ENCODE results near the gene NRIP2. TPM values are rescaled to one million over a fixed set of nuclear protein-coding genes. Genes with fewer than 3 reads are reported as not detected.
A peak's percentile ranks its signal among the peaks of the same experiment; 100 is the strongest.

Gene NRIP2
- total RNA-seq, 1 donor, result not detected

DNA sequence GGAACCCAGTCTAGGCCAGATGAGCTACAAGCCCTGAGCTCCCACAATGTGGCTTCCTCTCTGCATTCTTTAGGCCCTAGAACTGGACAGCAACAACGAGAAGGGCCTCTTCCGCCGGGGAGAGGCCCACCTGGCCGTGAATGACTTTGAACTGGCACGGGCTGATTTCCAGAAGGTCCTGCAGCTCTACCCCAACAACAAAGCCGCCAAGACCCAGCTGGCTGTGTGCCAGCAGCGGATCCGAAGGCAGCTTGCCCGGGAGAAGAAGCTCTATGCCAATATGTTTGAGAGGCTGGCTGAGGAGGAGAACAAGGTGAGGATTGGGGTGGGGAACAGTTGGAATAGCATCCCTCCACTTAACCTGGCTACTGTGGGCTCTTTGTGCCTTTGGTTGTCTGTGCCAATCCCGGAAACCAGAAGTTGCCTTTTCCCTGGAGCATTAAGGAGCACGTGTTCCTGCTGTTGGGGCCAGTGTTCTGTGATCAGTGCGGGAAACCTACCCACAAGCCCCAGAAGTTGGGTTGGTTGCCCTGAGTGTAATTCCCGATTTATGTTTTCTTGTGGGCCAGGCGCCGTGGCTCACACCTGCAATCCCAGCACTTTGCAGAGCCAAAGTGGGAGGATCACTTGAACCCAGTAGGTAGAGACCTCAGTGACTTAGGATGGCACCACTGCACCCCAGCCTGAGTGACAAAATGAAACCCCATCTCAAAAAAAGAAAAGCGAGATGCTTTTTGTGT, 33.6 kb downstream of the NRIP2 start:
- H3K4me2 ChIP-seq (ENCODE audit: insufficient read depth, low read length), result no peak overlapping the region
- H3K4me1 ChIP-seq (ENCODE audit: insufficient read depth, low read length), result peaks cover 30% of the 10 kb centered on the region
- H3K4me3 ChIP-seq (ENCODE audit: insufficient read depth, low read length), result no peak overlapping the region
- H2AFZ ChIP-seq (ENCODE audit: low read length), result no peak overlapping the region
- TF ChIP-seq, protein P1, sequence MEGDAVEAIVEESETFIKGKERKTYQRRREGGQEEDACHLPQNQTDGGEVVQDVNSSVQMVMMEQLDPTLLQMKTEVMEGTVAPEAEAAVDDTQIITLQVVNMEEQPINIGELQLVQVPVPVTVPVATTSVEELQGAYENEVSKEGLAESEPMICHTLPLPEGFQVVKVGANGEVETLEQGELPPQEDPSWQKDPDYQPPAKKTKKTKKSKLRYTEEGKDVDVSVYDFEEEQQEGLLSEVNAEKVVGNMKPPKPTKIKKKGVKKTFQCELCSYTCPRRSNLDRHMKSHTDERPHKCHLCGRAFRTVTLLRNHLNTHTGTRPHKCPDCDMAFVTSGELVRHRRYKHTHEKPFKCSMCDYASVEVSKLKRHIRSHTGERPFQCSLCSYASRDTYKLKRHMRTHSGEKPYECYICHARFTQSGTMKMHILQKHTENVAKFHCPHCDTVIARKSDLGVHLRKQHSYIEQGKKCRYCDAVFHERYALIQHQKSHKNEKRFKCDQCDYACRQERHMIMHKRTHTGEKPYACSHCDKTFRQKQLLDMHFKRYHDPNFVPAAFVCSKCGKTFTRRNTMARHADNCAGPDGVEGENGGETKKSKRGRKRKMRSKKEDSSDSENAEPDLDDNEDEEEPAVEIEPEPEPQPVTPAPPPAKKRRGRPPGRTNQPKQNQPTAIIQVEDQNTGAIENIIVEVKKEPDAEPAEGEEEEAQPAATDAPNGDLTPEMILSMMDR (IDR thresholded peaks at IDR 0.05; ENCODE audit: extremely low read depth, low read depth, low read length), result no peak
- peaks cover 17% of the 10 kb centered on the region for H4K20me1 ChIP-seq (ENCODE audit: insufficient read depth, low read length)
- H3K27ac ChIP-seq (ENCODE audit: low read depth, low read length), result no peak overlapping the region
- no peak for DNase-seq (ENCODE audit: insufficient read length, low spot score, missing footprints)
- peaks cover 71% of the 10 kb centered on the region for H3K36me3 ChIP-seq (ENCODE audit: insufficient read depth, low read length)
- H3K27me3 ChIP-seq (ENCODE audit: insufficient read depth, low read length), result no peaks in the 10 kb centered on the region
- peaks cover 21% of the 10 kb centered on the region for H3K79me2 ChIP-seq (ENCODE audit: insufficient read depth, low read length)
- H3K9me3 ChIP-seq (ENCODE audit: low read depth, low read length), result no peaks in the 10 kb centered on the region

DNA sequence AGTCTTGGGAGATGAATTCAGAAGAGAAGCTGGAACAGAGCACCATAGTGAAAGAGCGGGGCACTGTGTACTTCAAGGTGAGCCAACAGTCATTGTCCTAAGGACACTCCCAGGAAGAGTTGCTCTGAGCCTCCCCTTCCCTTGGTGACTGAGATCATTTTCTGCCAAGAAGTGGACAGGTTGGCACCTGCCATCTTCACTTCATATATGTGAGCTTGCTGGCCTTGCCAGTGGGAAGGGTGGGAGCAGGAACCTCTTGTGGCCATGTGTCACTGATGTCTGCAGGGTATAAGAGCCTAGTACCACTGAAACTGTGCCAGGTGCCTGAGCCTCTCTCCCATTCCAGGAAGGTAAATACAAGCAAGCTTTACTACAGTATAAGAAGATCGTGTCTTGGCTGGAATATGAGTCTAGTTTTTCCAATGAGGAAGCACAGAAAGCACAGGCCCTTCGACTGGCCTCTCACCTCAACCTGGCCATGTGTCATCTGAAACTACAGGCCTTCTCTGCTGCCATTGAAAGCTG, 34.7 kb downstream of the NRIP2 start:
- no peaks in the 10 kb centered on the region for H3K27me3 ChIP-seq (ENCODE audit: insufficient read depth, low read length)
- H3K79me2 ChIP-seq (ENCODE audit: insufficient read depth, low read length), result peaks cover 26% of the 10 kb centered on the region
- H2AFZ ChIP-seq (ENCODE audit: low read length), result no peak overlapping the region
- H3K27ac ChIP-seq (ENCODE audit: low read depth, low read length), result no peak overlapping the region
- no peaks in the 10 kb centered on the region for H3K9me3 ChIP-seq (ENCODE audit: low read depth, low read length)
- peaks cover 65% of the 10 kb centered on the region for H3K36me3 ChIP-seq (ENCODE audit: insufficient read depth, low read length)
- H3K4me1 ChIP-seq (ENCODE audit: insufficient read depth, low read length), result peaks cover 27% of the 10 kb centered on the region
- H3K4me3 ChIP-seq (ENCODE audit: insufficient read depth, low read length), result no peak overlapping the region
- peaks cover 15% of the 10 kb centered on the region for H4K20me1 ChIP-seq (ENCODE audit: insufficient read depth, low read length)
- DNase-seq (ENCODE audit: insufficient read length, low spot score, missing footprints), result no peak
- TF ChIP-seq, protein P1 (IDR thresholded peaks at IDR 0.05; ENCODE audit: extremely low read depth, low read depth, low read length), result no peak
- H3K4me2 ChIP-seq (ENCODE audit: insufficient read depth, low read length), result no peak overlapping the region

DNA sequence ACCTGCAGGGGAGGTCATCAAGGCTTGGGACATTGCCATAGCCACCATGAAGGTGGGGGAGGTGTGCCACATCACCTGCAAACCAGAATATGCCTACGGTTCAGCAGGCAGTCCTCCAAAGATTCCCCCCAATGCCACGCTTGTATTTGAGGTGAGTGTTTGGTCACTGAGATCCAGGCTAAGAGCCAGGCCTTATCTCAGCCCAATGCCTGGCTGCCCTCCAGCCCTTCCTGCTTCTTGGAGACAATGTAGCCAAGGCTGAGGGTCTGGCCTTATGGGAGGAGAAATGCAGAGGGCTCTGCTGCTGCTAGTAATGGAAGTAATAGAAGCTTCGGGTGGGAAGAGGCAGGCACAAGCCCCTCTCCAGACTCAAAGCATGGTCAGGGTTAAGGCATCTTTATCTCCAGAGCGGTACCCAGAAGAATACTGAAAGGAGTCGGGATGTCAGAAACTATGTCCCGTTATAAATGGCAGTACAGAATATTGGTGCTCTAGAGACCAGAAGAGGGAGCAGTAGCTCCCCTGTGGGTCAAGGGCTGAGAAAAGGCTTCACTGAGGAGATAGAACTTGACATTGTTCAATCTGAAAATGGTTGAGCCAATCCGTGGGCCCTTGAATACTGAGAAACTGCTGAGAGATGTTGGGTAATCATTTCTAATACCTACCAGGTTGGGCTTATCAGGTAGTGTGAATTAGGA, 37.0 kb downstream of the NRIP2 start:
- TF ChIP-seq, protein P1 (IDR thresholded peaks at IDR 0.05; ENCODE audit: extremely low read depth, low read depth, low read length), result peak; percentile 29
- Histone ChIP-seq H2AFZ (ENCODE audit: low read length) (no peak overlapping the region), H3K4me2 (ENCODE audit: insufficient read depth, low read length) (no peak overlapping the region), H3K4me3 (ENCODE audit: insufficient read depth, low read length) (no peak overlapping the region), H3K9me3 (ENCODE audit: low read depth, low read length) (no peaks in the 10 kb centered on the region), H3K36me3 (ENCODE audit: insufficient read depth, low read length) (peaks cover 53% of the 10 kb centered on the region), H4K20me1 (ENCODE audit: insufficient read depth, low read length) (peaks cover 15% of the 10 kb centered on the region), H3K4me1 (ENCODE audit: insufficient read depth, low read length) (peaks cover 12% of the 10 kb centered on the region), H3K79me2 (ENCODE audit: insufficient read depth, low read length) (peaks cover 26% of the 10 kb centered on the region), H3K27ac (ENCODE audit: low read depth, low read length) (no peak overlapping the region), H3K27me3 (ENCODE audit: insufficient read depth, low read length) (peaks cover 12% of the 10 kb centered on the region)
- DNase-seq (ENCODE audit: insufficient read length, low spot score, missing footprints), result no peak

DNA sequence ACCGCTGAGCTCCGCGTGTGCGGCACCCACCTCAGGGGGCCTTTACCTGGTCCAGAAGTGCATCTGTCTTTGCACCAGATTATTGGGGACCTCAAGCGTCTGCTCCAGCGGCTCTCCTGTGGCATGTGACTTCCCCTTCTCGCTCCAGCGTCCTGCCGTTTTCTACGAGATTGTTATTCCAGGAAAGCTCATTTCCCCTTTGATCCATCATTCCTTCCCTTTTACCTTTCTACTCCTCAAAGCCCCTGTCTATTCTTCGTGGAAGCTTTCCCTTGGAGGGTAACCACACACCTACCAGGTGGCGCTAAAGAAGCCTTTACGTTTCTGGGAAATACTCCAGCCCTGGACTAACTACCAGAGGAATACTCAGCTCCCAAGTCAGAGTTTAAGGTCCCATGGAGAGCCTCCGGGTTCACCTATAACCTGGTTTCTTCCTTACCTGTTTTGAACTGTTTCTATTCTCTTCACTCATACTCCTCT, 38.6 kb downstream of the NRIP2 start:
- Histone ChIP-seq H3K79me2 (ENCODE audit: insufficient read depth, low read length) (peaks cover 26% of the 10 kb centered on the region), H4K20me1 (ENCODE audit: insufficient read depth, low read length) (peaks cover 15% of the 10 kb centered on the region), H3K36me3 (ENCODE audit: insufficient read depth, low read length) (peaks cover 38% of the 10 kb centered on the region), H3K9me3 (ENCODE audit: low read depth, low read length) (no peaks in the 10 kb centered on the region), H3K27me3 (ENCODE audit: insufficient read depth, low read length) (peaks cover 12% of the 10 kb centered on the region), H3K4me1 (ENCODE audit: insufficient read depth, low read length) (peaks cover 12% of the 10 kb centered on the region), H3K27ac (ENCODE audit: low read depth, low read length) (peak overlapping the region; percentile 57), H2AFZ (ENCODE audit: low read length) (peak overlapping the region; percentile 96), H3K4me2 (ENCODE audit: insufficient read depth, low read length) (peak overlapping the region; percentile 99), H3K4me3 (ENCODE audit: insufficient read depth, low read length) (peak overlapping the region; percentile 92)
- DNase-seq (ENCODE audit: insufficient read length, low spot score, missing footprints), result peak; percentile 93
- TF ChIP-seq, protein P1 (IDR thresholded peaks at IDR 0.05; ENCODE audit: extremely low read depth, low read depth, low read length), result no peak

Measured in osteoblast (primary cell).